Kidney (tissue), 14 donors: ENCODE results near the gene EMP2. TPM values are rescaled to one million over a fixed set of nuclear protein-coding genes. Genes with fewer than 3 reads are reported as not detected.

ENCODE experiments used
- DNase-seq, 5 donors: peaks; one replicate each; pipeline ENCODE4 v3.0.0-alpha.2; 2013 to 2020
- FAIRE-seq: peaks from 2 replicates; lab custom pipeline; 2012; peaks lifted over from hg19 to GRCh38; lab: Jason Lieb, UNC
- H3K27ac ChIP-seq, 2 donors: one replicate each; pipeline ENCODE4 v1.7.0; 2013; ENCODE audit warnings: low read depth in 2 of 2, low read length in 2 of 2, inconsistent platforms in 1 of 2
- H3K27me3 ChIP-seq: one replicate; pipeline ENCODE4 v1.7.1; 2013; ENCODE audit warnings: low read length, inconsistent platforms; ENCODE audit not compliant: control insufficient read depth, insufficient read depth
- H3K36me3 ChIP-seq, 3 donors: one replicate each; pipeline versions ENCODE4 v1.7.0 to v1.7.1; 2013; ENCODE audit warnings: low read length in 3 of 3, control low read depth in 1 of 3, inconsistent platforms in 1 of 3; ENCODE audit not compliant: insufficient read depth in 3 of 3, control insufficient read depth in 2 of 3
- H3K4me1 ChIP-seq, 3 donors: one replicate each; pipeline versions ENCODE4 v1.7.0 to v1.7.1; 2013; ENCODE audit warnings: low read length in 3 of 3, inconsistent platforms in 1 of 3, low read depth in 1 of 3; ENCODE audit not compliant: control insufficient read depth in 2 of 3, insufficient read depth in 2 of 3
- H3K4me3 ChIP-seq, 3 donors: one replicate each; pipeline versions ENCODE4 v1.7.0 to v1.8.1; 2013; ENCODE audit warnings: low read length in 3 of 3, control low read depth in 1 of 3, inconsistent platforms in 1 of 3
- H3K9ac ChIP-seq, 3 donors: one replicate each; pipeline versions ENCODE4 v1.7.0 to v1.7.1; 2013; ENCODE audit warnings: low read length in 3 of 3, control low read depth in 1 of 3, inconsistent platforms in 1 of 3
- H3K9me3 ChIP-seq, 3 donors: one replicate each; pipeline versions ENCODE4 v1.7.0 to v1.7.1; 2013; ENCODE audit warnings: low read length in 3 of 3, control low read depth in 1 of 3, inconsistent platforms in 1 of 3; ENCODE audit not compliant: control insufficient read depth in 2 of 3, insufficient read depth in 1 of 3
- intact Hi-C: fragments of 100-400 bp; cut with DNase I; formaldehyde crosslinking; loops from one replicate; pipeline ENCODE4 v1.11.1; 2022
- polyA plus RNA-seq: library from polyadenylated mRNA; stranded (reverse); fragments of 350-450 nt; fragmentation: Illumina TruSeq; extraction: RNeasy Lipid Tissue Mini Kit (QIAGEN cat#74804); gene quantifications from one replicate; pipeline ENCODE4 v1.2.3, GENCODE V29; 2014; ENCODE audit warnings: low read depth, low replicate concordance; ENCODE audit not compliant: insufficient read depth
- total RNA-seq: library from RNA; stranded (reverse); fragmentation: NEBNext Ultra II Directional; extraction: Animal tissue kit (Norgen Biotek cat#: 25700); gene quantifications from one replicate; pipeline ENCODE4 v1.2.1, GENCODE V29; 2021
- TF ChIP-seq, protein P1 (sequence below): IDR thresholded peaks from 3 replicates; pipeline ENCODE4 v1.5.1; 2012; ENCODE audit warnings: mild to moderate bottlenecking, moderate library complexity, borderline replicate concordance; ENCODE audit not compliant: insufficient read depth; ENCODE audit errors: extremely low read depth
- donor health status: control.
- donor health status: control.
- donor health status: control.
- donor health status: control.
- donor health status: control.
- donor health status: DM: yes; HTN: yes; CAD: no.
- donor health status: Normal renal cell carcinoma (clear cell type).

The EMP2 gene
- total and polyA plus RNA-seq, 2 donors from 2014 or later, result 14.5 to 25.8 TPM

GRCh38 chr16:10566613-10567012 lies 13.8 kb downstream of the EMP2 start:
- no peak for DNase-seq
- Histone ChIP-seq H3K4me1 (peaks cover 0 to 2% (median 0%) of the 10 kb centered on the region in 3 donors), H3K9me3 (no peaks in the 10 kb centered on the region), H3K27me3 (no peaks in the 10 kb centered on the region), H3K4me3 (no peak overlapping the region), H3K36me3 (no peaks in the 10 kb centered on the region), H3K27ac (no peak overlapping the region), H3K9ac (no peak overlapping the region)
- intact Hi-C loops, result no loop called here
- no peak for FAIRE-seq
- TF ChIP-seq, protein P1, sequence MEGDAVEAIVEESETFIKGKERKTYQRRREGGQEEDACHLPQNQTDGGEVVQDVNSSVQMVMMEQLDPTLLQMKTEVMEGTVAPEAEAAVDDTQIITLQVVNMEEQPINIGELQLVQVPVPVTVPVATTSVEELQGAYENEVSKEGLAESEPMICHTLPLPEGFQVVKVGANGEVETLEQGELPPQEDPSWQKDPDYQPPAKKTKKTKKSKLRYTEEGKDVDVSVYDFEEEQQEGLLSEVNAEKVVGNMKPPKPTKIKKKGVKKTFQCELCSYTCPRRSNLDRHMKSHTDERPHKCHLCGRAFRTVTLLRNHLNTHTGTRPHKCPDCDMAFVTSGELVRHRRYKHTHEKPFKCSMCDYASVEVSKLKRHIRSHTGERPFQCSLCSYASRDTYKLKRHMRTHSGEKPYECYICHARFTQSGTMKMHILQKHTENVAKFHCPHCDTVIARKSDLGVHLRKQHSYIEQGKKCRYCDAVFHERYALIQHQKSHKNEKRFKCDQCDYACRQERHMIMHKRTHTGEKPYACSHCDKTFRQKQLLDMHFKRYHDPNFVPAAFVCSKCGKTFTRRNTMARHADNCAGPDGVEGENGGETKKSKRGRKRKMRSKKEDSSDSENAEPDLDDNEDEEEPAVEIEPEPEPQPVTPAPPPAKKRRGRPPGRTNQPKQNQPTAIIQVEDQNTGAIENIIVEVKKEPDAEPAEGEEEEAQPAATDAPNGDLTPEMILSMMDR, result no peak

DNA sequence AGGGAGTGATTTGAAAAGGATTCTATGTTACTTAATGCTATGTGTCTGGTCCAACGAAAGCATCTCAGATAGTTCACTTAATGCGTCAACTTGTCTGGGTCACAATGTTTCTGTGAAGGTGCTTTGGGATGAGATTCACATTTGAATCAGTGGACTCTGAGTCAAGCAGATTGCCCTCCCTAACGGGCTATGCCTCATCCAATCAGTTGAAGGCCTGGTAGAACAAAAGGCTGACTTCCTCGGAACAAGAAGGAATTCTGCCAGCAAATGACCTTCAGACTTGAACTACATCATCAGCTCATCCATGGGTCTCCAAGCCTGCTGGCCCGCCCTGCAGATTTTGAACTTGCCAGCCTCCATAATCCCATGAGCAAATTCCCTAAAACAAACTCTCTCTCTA lies 15.2 kb downstream of the EMP2 start:
- Histone ChIP-seq H3K9ac (no peak overlapping the region), H3K27ac (no peak overlapping the region), H3K36me3 (no peaks in the 10 kb centered on the region), H3K9me3 (no peaks in the 10 kb centered on the region), H3K4me3 (no peak overlapping the region), H3K4me1 (peaks cover 0 to 2% (median 0%) of the 10 kb centered on the region in 3 donors), H3K27me3 (no peaks in the 10 kb centered on the region)
- DNase-seq, result no peak
- TF ChIP-seq, protein P1, result no peak
- intact Hi-C loops, result no loop called here
- FAIRE-seq, result no peak

DNA sequence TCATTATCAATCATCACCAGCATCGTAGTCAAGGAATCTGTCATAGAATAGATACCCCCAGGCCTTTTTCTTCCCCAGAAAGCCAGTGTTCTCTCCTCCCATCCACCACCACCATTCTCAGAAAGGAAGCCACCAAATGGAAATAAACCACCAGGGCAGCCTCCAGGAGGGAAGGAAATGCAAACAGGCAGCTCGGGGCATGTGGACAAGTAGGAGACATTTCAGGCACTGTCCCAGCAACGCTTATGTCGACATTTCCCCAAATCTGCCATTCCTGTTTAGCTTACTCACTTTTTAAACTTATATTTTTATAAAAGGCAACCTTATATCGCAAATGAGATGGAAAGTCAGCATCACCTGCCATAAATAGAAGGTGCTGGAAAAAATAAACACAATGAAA lies 15.8 kb downstream of the EMP2 start:
- TF ChIP-seq, protein P1, result no peak
- no peak overlapping the region for H3K4me3 ChIP-seq
- H3K27ac ChIP-seq, result peak overlapping the region in 1 of 2 donors; percentile 14
- intact Hi-C loops, result no loop called here
- DNase-seq (no peak), FAIRE-seq (no peak)
- H3K4me1 ChIP-seq, result peaks cover 0 to 2% (median 0%) of the 10 kb centered on the region in 3 donors
- H3K36me3 ChIP-seq, result no peaks in the 10 kb centered on the region
- no peaks in the 10 kb centered on the region for H3K27me3 ChIP-seq
- no peak overlapping the region for H3K9ac ChIP-seq
- H3K9me3 ChIP-seq, result no peaks in the 10 kb centered on the region

DNA sequence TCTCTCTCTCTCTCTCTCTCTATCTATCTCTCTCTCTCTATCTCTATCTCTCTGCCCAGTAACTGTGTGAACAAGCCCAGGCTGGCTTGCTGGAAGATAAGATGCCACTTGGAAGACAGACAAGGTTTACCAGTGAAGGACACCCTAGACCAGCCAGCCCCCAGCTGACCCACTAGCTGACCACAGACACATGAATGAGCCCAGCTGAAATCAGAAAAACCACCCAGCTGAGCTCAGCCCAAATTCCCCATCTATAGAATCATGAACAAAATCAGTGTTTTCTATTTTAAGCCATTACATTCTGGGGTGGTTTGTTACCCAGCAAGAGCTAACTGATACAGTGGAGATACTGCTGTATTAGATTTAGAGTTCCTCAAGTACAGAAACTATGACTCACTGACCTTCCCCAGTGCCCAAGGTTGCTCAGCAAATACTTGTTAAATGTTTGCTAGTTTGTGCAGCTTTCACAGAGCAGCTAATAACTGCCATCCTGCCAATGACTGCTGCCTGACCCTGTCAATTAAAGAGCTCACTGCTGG lies 18.0 kb downstream of the EMP2 start:
- no peak overlapping the region for H3K27ac ChIP-seq
- H3K9ac ChIP-seq, result no peak overlapping the region
- no peaks in the 10 kb centered on the region for H3K9me3 ChIP-seq
- H3K36me3 ChIP-seq, result no peaks in the 10 kb centered on the region
- FAIRE-seq, result no peak
- no peak overlapping the region for H3K4me3 ChIP-seq
- H3K27me3 ChIP-seq, result no peaks in the 10 kb centered on the region
- TF ChIP-seq, protein P1, result no peak
- peaks cover 0 to 8% (median 4%) of the 10 kb centered on the region in 3 donors for H3K4me1 ChIP-seq
- no peak for DNase-seq
- intact Hi-C loops, result no loop called here
